Frontal cortex (tissue), 4 donors: ENCODE measurements around the gene ARL15. TPM values are rescaled to one million over a fixed set of nuclear protein-coding genes. Genes with fewer than 3 reads are reported as not detected.
A peak's percentile ranks its signal among the peaks of the same experiment; 100 is the strongest.
"Not testable (repeated sequence)": the region's sequence is repeated elsewhere in the genome, so short reads cannot be mapped to it uniquely, and the experiment has no call there.

Source experiments
- DNase-seq, 2 donors: peaks; one replicate each; pipeline ENCODE4 v3.0.0; 2012; ENCODE audit warnings: low spot score in 2 of 2
- FAIRE-seq: peaks from 2 replicates; lab custom pipeline; 2012; peaks lifted over from hg19 to GRCh38; lab: Jason Lieb, UNC
- total RNA-seq: library from RNA; depleted of rRNA; stranded (reverse); fragments of >200 nt; gene quantifications from one replicate; pipeline ENCODE4 v1.2.3, GENCODE V29; 2014
- donor health status: control.
- donor health status: control.
- donor health status: control.

ARL15 gene
- total RNA-seq, 1 donor from 2014 or later = 123 TPM

DNA sequence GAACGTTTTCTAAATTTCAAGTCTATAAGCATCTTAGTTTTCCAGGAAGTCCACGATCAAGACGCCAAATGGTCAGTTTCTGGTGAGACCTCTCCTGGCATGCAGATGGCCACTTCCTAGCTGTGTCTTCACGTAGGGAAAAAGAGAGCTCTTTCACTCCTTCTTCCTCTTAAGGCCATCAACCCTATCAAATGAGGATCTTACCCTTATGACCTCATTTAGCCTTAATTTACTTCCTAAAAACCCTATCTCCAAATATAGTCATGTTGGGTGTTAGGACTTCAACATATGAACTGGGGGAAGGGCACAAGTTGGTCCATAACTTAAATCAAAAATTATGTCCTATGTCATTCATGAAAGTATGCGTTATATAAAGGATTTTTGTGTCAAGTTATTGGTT is 229.5 kb downstream of the ARL15 start:
- FAIRE-seq (no peak), DNase-seq (no peak)

DNA sequence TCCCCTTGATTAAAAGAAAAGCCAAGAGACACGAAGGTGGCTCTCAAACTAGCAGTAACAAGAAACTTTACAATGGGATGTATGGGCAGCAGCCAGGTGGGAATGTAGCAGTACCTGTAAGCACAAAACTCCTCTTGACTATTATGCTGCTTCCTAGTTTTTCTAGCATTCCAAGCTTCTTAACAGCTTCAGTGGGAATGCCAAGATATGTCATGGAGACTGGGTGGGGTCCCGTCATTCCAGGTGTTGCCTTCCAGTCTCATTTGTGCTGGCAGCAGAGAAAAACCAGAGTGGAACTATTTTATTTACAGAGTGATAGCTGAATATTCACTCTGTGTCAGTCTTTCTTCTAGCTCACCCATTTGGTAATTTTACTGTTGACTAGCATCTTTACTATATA is 236.6 kb downstream of the ARL15 start:
- FAIRE-seq = no peak
- DNase-seq = no peak

DNA sequence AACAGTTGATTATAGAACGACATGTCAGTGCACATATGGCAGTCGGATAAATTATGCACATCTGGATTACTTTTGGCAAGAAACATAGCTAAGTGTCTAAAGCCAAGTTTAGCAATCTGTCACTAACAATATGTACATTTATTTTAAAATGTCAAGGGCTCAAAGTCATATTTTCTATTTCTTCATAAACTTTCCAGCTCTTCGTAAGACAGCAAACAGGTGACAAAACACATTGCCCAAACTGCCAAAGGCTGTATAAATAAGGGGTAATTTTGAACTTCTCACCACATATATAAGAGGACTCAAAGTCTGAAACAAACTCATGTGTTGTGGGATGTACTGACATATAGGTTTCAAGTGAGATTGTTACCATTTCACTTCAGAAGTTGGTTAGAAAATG is 237.2 kb downstream of the ARL15 start:
- FAIRE-seq = no peak
- no peak for DNase-seq

DNA sequence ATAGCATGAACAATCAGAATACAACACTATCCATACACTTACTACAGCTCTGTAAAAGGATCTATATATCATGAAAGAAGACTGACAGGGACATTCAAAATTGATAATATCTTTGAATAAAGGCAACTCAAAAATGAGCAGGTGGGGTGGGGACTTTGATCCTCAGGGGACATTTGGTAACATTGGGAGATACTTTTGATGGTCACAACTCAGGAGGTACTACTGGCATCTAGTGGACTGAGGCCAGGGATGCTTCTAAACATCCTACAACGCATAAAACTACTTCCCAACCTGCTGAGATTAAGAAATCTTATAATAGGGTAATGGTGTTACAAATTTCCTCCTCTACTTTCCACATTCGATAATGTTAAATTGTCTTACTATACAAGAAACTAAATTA is 243.9 kb downstream of the ARL15 start:
- FAIRE-seq (no peak), DNase-seq (no peak)

DNA sequence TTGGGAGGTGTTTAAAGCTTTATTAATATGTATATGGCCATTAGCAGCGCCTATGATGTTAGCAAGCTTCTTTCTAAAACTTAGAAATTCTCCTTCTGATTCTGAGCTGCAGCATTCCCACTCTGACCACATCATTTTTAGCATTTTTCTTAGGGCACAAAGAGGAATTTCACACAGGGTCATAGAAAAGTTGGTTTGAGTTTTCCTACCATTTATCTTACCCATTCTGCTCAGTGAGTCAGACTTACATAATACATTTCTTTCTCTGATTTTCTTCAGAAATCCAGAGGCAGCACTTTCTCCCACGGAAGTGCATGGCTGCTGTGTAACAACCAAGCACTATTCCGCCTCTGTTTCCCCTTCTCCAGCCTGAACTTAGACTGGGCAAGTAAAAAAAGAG is 246.6 kb downstream of the ARL15 start:
- DNase-seq (no peak), FAIRE-seq (no peak)

DNA sequence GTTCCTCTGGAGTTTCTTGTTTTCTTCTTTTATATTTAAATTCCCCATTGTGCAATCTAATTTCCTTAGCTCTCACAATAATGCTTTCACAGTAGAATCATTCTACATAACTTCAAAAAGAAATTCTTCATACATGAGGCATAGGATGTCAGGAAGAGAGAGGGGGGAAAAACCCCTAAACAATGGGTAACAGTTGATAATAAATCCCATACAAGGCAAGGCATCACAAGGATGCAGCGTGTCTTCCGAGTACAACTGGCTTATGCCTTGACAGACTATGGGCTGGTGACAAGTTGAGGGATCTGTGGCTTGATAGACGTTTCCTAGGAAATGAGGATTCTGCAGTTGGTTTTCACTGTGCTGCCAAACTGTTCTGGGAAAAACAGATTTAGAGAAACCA is 247.4 kb downstream of the ARL15 start:
- DNase-seq = no peak

DNA sequence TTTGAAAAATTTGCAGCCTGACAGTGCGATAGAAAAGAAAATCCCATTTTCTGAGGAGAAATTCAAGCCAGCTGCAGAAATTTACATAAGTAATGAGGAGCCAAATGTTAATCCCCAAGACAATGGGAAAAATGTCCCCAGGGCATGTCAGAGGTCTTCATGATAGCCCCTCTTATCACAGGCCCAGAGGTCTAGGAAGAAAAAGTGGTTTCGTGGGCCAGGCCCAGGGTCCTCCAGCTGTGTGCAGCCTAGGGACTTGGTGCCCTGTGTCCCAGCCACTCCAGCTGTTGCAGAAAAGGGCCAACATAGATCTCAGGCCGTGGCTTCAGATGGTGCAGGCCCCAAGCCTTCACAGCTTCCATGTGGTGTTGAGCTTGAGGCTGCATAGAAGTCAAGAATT is 249.5 kb downstream of the ARL15 start:
- FAIRE-seq, DNase-seq: not testable (repeated sequence)

More for the DNA sequence above, 247.4 kb downstream of the ARL15 start:
- FAIRE-seq = no peak

DNA sequence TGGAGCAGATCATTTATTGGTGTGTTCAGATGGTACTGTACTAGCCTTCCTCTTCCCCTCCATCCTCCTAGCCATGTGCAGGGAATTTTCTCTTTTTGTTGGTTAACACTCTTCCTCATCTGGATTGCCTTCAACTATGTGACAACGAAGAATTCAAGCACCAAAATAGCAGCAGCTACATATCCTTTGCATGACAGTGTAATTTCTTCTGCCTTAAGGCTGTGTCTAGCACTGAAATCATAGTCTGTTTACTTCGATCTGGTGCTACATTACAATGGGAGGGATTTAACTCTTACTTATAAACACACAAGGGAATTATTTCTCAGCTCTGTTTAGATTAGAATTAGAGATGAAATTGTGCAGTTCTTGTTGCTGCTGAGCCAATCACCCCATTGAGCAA is 260.4 kb downstream of the ARL15 start:
- no peak for FAIRE-seq

DNA sequence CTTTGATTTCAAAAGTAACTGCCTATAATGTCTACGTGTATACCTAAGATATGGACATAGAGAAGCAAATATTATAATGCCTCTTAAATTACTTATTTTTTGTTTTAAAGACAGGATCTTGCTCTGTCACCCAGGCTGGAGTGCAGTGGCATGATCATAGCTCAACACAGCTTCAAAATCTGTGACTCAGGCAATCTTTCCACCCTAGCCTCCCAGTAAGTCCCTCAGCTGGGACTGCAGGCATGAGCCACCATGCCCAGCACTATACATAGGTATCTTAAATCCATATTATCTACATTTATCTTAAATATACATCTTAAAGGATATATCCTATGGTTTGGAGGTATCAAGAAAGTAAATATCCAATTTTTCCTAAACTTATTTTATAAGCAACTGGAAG is 261.2 kb downstream of the ARL15 start:
- DNase-seq = no peak
- FAIRE-seq = no peak

More for the DNA sequence above, 260.4 kb downstream of the ARL15 start:
- no peak for DNase-seq

DNA sequence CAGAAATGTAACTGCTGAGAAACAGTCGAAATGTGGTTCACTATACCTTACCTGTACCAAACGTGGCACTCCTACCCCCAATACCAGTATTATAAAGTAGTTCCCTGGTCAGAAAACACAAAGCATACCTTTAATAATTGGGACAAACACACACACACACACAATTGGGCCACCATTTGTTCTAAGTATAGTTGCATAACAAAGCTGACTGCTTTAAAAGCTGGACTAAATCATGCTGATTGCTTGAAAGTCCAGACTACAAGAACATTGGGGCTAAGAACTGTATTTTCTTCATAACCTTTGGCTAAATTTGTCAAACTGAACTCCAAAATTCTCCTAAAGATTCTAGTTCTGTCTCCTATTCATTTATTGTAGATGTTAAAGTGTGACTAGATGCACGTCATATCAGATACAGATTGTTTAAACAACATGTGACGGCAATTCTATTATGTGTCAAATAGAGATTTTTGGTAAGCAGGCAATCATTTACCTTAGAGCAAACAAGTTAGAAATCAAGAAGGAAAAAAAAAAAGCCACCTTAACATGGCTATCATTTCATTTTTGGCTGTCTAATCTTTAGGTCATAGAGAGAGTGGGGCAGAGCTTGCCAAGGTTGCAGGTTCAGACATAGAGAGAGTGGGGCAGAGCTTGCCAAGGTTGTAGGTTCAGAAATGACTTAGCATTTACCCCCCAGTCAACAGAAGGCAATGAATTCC is 265.1 kb downstream of the ARL15 start:
- FAIRE-seq (no peak), DNase-seq (no peak)

DNA sequence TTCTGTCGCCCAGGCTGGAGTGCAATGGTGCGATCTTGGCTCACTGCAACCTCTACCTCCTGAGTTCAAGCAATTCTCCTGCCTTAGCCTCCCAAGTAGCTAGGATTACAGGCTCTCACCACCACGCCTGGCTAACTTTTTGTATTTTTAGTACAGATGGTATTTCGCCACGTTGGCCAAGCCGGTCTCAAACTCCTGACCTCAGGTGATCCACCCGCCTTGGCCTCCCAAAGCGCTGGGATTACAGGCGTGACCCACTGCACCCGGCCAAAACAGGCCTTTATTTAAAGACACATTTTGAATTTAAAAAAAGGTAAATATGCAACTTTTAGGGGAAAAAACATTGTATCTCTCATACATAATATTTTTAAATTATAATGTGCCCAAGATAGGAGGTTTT is 266.1 kb downstream of the ARL15 start:
- not testable (repeated sequence) for DNase-seq, FAIRE-seq

DNA sequence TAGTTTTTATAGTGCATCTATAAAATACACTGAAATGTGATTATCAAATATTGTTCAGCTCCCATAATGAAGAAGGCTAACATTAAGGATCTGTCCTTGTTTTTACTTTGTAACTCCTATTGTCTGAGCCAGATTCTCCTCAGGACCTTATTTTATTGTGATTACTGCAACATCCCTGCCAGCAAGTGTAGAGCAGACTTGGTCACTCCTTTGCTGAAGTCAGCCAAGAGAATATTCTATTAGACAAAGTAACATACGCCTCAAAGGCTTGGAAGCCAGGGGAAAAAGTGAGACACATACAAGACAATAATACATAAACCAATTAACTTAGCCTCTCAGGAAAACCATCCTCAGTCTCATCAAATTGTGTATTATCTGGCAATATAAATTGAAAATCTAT is 269.6 kb downstream of the ARL15 start:
- DNase-seq (no peak), FAIRE-seq (no peak)

DNA sequence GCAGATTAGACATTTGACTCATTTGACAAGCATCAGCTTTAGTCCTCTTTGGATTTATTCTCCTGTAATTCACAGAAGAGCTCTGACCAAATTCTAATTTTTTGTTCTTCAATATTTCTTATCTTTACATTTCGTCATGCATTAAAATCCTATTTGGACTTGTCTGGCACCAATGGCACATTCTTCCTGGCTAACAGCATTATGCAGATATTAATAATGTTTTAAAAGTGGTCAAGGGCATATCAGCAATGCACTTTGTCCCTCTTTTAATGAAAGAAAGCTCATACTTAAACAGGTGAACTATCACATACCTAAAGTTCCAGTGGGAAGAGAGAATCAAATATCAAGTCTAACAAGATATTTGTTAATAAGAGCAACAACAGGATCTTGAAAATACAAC is 270.4 kb downstream of the ARL15 start:
- no peak for FAIRE-seq

DNA sequence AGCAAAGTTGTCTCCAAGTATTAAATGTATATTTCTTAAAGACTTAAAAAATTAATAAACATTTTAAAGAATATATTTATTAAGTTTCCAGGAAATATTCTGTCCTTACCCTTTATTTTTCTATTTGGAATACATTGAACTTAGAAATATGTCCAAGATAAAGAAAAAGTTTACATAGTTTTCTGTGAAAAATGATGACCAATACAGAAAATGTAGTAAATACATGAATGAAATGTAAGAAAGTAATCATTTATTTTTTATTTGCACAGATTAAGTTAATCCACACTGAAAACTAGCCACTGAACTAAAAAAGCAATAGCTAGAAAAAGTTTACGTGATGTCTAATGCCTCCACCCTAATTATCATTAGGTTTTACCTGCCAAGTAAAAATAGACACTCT is 273.2 kb downstream of the ARL15 start:
- FAIRE-seq = no peak
- DNase-seq = no peak

More for the DNA sequence above, 270.4 kb downstream of the ARL15 start:
- no peak for DNase-seq

DNA sequence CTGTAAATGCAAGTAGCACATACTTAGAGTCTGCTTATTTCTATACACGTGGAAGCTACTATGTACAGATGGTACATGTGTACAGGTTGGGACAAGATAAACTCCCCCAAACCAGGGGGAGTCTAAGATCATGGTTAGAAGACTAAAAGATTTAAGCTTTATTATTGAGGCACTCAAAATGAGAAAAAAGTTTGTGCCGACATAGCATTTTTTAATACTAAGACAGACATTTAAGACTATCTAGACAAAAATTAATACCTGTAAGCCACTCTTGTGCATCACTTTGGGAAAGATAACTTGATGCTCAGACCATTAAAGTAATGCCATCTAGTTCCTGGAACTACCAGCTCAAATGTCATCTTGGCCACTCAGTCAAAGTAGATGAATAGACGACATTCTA is 279.4 kb downstream of the ARL15 start:
- no peak for DNase-seq
- no peak for FAIRE-seq

DNA sequence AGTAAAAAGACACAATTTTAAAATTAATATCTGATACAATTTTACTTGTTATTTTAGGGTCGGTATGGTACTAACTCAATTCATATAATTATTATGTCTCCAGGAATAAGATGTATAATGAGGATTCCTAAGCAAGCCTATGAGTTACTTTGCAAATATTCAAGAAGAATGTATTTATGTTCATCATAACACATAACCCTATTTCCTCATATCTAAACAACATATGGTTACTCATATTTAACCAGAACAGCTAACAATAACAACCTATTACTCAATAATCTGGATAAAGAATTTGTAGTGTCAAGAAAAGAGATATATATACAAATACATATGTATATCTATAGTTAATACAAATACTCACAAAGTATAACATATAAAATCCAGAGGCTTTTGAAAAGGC is 285.9 kb downstream of the ARL15 start:
- peak; percentile 3 for FAIRE-seq
- DNase-seq = no peak

DNA sequence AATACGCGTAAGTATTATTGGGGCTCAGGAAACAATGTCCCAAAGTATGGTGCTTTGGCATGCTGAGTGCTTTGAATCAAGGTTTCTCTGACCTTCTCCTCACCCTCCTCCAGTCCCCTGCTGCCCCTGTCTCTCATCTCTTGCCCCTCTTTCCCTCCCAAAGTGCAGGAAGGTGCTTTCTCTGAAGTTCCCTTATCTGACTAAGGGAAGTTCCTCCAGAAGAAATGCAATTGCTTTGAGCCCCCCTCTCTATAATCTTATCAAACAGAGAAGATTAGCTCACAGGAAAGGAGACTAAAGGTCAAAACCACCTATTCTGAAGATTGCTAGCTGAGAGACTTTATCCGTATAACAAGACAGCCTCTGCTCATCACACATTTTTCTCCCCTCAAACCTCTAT is 288.1 kb downstream of the ARL15 start:
- no peak for FAIRE-seq

DNA sequence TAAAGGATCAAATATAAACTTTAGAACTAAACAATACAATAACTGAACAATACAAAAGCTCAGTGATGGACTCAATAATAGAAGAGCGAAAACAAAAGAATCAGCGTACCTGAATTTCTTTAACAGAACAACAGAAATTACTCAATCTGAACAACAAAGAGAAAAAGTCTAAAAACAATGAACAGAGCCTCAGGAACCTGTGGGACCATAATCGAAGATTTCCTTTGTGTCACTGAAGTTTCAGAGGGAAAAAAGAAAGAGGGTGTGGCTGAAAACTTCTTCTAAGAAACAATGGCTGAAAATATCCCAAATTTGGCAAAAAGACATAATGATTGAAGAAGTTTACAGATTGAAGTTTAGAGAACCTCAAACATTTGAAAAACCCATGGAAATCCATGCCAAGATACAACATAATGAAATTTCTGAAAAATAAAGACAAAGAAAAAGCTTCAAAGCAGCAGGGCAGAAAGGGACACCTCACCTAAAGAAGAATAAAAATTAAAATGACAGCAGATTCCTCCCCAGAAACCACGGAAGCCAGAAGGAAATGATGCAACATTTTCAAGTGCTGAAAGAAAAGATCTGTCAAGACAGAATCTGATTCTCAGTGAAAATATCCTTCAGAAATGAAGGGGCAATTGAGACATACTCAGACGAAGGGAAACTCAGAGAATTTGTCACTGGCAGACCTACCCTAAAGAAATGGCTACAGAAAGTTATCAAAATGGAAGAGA is 288.8 kb downstream of the ARL15 start:
- FAIRE-seq = no peak
- no peak for DNase-seq

More for the DNA sequence above, 288.1 kb downstream of the ARL15 start:
- DNase-seq = no peak

DNA sequence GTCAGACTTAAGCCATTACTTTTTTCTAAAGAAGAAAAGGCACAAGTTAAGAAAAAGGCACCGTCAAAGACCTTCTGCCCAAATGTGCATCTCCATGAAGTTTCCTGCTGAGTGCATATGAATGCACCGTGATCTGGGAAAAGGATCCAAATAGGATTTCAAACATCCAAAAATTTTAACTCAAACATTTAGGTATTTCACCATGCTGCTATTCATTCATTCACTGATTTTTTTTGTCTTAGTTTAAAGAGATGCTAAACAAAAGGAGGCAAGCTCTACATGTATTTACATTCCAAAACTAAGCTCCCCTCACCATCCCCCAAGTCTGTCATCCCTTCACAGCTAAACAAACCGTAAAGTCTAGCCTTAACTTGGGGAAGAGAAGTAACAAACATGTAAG is 291.9 kb downstream of the ARL15 start:
- no peak for DNase-seq
- FAIRE-seq = no peak

DNA sequence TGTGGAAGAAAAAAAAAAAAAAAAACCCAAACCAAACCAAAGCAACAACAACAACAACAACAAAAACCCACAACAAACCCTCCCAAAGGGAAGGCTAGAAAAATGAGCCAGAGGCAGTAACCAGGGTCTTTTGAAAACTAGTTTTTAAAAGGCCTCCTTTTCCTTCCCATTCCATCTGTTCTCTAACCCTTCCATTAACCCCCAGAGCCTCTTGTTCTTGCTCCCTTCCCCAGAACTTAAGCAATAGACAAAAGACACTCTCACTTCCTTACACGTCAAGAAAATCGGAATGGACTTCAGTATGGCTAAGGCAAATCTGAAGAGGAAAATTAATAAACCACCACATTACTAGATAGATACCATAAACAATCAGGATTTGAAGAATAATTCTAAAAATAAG is 292.8 kb downstream of the ARL15 start:
- DNase-seq (no peak), FAIRE-seq (no peak)

DNA sequence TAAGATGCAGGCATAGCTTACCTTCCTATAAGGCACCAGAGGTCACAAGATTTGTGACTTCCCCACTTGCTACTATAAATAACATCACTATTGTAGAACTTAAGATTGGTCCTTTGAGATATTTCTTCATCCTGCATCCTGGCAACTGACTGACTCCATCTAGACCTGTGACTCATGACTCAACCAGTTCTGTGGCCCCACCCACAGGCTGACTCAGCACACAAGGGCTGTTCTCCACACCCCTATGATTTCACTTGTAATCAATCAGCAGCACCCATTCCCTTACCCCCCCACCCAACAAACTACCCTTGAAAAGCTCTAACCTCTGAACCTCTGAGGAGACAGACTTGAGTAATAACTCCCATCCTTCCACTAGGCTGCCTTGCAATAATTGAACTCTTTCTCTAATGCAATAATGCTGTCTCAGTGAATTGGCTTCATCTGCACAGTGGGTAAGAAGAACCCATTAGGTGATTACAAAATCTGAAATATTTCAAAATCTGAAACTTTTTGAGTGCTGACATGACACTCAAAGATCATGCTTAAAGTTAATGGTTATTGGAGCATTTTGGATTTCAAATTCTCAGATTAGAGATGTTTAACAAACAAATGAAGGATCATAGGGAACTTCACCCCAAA is 296.7 kb downstream of the ARL15 start:
- no peak for DNase-seq
- FAIRE-seq = no peak
